Activated T-helper 9 cell treated with anti-CD3 and anti-CD28 coated beads, Interleukin-2, amount 50 U/mL, for 16 hours (primary cell): ENCODE data around the gene MOSPD3.
"Not testable (repeated sequence)": the region's sequence is repeated elsewhere in the genome, so short reads cannot be mapped to it uniquely, and the experiment has no call there.

ENCODE experiments used
- DNase-seq: peaks from one replicate; pipeline ENCODE4 v3.0.0-alpha.2; 2020; ENCODE audit warnings: low read depth

MOSPD3 gene

DNA sequence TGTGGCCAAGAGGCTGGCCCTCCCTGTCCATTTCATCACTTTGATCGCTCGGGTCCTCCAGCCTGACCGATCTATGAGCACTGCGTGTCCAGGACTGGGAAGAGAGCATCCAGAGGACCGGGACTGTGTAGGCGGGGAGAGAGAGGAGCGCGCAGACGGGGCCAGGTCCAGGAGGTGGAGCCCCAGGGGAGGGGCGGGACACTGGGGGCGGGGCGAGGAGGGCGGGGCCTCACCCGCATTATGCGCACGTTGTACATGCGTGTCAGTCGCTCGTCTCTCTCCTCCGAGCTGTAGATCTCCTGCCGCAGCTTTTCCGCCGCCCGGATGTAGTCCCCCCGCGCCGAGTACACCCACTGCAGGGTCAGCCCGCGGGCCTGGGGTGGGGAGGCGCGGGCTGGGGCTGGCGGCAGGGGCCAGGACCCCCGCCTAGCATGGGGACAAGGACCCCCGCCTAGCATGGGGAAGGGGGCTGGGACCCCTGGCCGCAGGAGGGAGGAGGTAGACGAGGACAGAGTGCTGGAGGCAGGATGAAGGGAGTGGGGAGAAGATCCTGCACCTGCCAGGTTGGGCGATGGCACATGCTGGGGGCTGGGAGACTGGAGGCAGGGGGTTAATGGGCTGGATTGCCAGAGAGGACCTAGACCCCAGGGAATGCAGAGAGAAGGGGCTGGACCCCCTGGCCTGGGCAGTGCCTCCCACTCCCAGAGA is 14.3 kb downstream of the MOSPD3 start:
- DNase-seq = peak; percentile 83

- DNase-seq = no peak
Observed at GRCh38 chr7:100627238-100627549, 14.9 kb downstream of the MOSPD3 start.

DNA sequence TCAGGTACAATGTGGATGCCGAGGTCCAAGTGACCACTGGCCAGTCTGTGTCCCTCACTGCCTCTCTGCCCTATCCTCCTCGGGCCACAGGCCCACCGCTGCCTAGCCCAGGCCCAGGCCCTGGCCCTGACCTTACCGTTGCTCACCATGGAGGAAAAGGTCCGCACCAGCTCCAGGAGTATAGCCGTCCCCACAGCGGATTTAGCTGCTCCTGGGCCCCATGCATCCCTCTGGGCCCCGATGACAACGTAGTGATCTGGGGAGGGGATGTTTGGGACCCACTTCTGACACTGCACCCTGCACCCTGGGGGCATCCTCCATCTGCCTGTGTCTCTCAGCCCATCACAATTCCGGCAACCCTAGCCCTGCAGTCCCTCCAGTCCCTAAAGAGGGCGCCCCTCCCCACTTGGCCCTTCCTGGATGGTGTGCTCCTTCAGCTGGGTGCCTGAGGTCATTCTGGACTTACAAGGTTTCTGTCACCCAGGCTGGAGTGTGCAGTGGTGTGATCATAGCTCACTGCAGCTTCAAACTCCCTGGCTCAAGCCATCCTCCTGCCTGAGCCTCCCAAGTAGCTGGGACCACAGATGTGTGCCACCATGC is 16.9 kb downstream of the MOSPD3 start:
- no peak for DNase-seq

GRCh38 chr7:100630066-100630465 is 17.7 kb downstream of the MOSPD3 start:
- DNase-seq = no peak

DNA sequence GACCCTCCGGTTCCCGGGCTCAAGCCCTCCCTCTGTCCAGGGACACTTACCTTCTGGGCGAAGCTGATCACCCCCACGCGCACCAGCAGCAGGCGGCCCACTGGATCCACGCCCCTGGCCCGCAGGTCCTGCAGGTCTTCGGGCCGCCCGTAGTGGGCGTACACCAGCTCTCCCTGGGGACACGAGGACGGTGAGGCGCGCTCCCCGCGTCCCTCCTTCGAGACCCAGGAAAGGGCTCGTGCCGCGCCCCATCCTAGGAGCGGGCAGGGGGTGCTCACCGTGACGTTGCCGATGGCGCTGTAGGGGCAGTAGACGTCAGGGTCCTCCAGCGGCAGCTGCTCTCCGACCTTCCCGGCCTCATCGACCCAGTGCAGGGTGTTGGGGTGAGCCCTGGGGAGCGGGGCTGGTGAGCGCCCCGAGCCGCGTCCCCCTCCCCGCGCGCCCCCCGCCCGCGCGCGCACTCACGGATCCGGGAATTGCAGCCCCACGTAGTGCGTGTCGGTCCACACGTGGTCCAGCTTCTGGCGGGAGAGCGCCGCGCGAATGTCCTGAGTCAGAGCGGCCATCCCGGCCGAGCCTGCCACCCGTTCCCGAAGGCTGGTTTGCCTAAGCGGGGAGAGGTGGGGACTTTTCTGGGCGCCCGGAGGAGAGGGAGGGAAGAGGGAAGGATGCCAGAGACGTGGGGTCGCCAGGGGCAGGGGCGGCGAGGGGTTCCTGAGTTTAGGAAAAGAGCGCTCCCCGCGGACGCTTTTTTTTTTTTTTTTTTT is 20.8 kb downstream of the MOSPD3 start:
- DNase-seq = peak; percentile 55

GRCh38 chr7:100639995-100640516 is 27.7 kb downstream of the MOSPD3 start:
- DNase-seq = no peak

- no peak for DNase-seq
Observed at GRCh38 chr7:100640517-100641440, 28.4 kb downstream of the MOSPD3 start.

DNA sequence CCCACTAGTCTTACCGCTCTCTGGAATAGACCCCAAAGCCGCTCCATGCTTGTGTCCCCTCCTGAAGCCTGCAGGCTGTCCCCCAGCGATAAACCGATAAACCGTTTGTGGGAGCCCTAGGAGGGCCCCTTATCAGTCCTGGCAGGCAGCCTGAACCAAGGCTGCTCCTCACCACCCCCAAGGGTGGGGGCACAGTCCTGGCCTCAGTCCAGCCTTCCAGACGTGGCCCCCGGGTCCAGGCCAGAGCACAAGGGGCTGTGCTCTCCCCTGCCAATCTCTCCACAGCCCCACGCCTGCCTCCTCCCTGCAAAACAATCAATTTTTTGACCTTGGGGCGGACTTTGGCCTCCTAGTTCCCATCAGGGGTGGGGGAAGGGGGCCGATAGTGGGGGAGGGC is 29.1 kb downstream of the MOSPD3 start, which contains the start of gene TFR2:
TFR2 (minus strand) TSS at position 90 of the 397 bp plus-strand sequence; CDS start at position 47, 43 bp downstream.
- no peak for DNase-seq

DNA sequence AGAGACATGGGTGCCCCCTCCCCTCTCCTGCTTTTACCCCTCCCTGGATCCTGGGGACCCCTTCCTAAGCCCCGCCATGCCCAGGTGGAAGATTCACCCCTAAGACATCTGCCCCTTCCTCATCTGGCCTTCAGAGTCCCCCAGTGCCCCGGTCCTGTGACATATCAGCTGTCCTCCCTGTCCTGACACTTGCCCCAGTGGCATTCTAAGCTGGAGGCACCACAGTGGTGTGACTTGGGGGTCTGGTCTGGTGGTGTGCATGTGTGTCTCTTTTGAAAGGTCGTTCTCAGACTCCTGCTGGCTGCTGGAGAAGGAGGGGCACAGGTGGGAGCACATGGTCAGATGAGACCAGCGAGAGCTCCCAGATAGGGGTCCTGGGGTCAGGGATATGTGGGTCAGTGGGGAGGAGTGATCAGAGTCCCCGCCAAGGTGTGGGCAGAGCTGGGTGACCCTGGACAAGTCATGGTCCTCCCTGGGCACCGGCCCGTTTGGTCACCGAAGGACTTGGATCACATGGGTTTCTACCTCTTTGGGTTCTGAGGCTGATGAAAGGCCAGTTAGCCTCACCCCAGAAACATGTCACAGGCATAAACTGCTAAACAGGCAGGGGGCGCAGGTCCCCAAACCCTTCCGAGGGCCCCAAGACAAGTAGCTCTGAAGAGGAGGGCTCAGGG is 29.7 kb downstream of the MOSPD3 start:
- no peak for DNase-seq

- DNase-seq = no peak
Observed at GRCh38 chr7:100642534-100642907, 30.2 kb downstream of the MOSPD3 start.

- DNase-seq = no peak
Observed at GRCh38 chr7:100649826-100650565, 37.7 kb downstream of the MOSPD3 start.

- no peak for DNase-seq
Observed at GRCh38 chr7:100654908-100655831, 42.8 kb downstream of the MOSPD3 start.

DNA sequence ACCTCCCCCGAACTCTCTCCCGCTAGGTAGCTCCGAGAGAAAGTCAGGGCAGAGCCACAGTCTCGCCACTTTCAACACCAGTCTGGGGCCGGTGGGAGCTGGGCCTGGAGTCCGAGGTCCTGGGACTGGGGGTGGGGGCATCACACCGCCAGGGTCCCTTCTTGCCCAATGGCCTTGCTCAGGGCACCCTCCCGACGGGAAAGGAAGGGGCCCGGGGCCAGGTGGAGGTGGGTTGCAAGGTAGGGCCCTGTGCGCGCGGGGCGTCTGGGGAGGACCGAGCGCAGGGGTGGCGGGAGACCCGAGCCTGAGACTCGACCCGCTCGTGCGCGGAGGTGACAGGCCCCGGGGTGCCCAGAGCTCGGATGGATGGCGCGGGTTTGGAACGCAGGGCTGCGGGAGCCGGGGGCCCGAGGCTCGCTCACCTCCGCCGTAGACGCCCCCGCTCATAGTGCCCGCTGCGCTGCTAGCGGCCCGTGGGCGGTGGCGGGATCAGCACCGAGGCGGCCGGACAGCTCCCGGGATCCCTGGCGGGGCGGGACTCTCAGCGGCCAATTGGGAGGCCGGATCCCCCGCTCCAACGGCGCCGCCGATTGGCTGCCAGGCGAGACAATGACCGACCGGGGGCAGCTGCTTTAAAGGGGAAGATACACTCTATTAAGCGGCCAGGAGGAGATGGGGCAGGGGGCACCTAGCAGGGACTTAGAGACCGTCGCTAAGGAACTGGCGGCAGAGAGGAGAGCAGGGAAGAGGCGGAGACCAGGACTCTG is 43.8 kb downstream of the MOSPD3 start, which contains the start of gene ACTL6B:
ACTL6B (minus strand) TSS at position 541 of the 767 bp plus-strand sequence; CDS start at position 447, 94 bp downstream.
- no peak for DNase-seq

DNA sequence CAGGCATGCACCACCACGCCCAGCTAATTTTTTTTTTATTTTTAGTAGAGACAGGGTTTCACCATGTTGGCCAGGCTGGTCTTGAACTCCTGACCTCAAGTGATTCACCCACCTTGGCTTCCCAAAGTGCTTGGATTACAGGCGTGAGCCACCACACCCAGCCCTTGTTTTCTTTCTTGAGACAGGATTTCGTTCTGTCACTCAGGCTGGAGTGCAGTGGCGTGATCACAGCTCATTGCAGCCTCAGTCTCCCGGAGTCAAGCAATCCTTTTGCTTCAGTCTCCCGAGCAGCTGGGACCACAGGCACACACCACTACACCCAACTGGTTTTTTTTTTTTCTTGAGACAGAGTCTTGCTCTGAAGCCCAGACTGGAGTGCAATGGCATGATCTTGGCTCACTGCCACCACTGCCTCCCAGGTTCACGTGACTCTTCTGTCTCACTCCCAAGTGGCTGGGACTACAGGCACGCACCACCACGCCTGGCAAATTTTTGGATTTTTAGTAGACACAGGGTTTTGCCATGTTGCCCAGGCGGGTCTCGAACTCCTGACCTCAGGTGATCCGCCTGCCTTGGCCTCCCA is 49.9 kb downstream of the MOSPD3 start:
- DNase-seq = not testable (repeated sequence)
